HepG2 (cell line): Measurements from ENCODE around the gene ACAD11. TPM values are rescaled to one million over a fixed set of nuclear protein-coding genes. Genes with fewer than 3 reads are reported as not detected.

Experiments
- AHDC1 ChIP-seq: sonication (generic); formaldehyde crosslinking; IDR thresholded peaks from 2 replicates; pipeline ENCODE4 v1.5.1; 2020; ENCODE audit warnings: mild to moderate bottlenecking, missing genetic modification reagents, borderline replicate concordance
- BRD4 ChIP-seq: sonication (generic); formaldehyde crosslinking; IDR thresholded peaks from 2 replicates; pipeline ENCODE4 v1.4.0; 2020; ENCODE audit warnings: missing genetic modification reagents
- DMAP1 ChIP-seq: IDR thresholded peaks from 2 replicates; pipeline ENCODE4 v1.6.1; 2016
- EED ChIP-seq: sonication (generic); formaldehyde crosslinking; IDR thresholded peaks from 2 replicates; pipeline ENCODE4 v1.5.0; 2020; ENCODE audit warnings: mild to moderate bottlenecking, missing genetic modification reagents
- HNRNPUL1 ChIP-seq: fragments of 200-400 bp; formaldehyde crosslinking; IDR thresholded peaks from 2 replicates; pipeline ENCODE4 v1.6.1; 2017; ENCODE audit warnings: low read depth, mild to moderate bottlenecking, low read length, moderate library complexity
- HOMEZ ChIP-seq: IDR thresholded peaks from 2 replicates; pipeline ENCODE4 v1.6.1; 2016; ENCODE audit warnings: low read depth
- MTF1 ChIP-seq: sonication (generic); formaldehyde crosslinking; IDR thresholded peaks from 2 replicates; pipeline ENCODE4 v1.5.0; 2020; ENCODE audit warnings: missing genetic modification reagents
- PBX3 ChIP-seq: sonication (generic); formaldehyde crosslinking; IDR thresholded peaks from 2 replicates; pipeline ENCODE4 v1.8.1; 2023; ENCODE audit warnings: missing genetic modification reagents, inconsistent platforms, borderline replicate concordance
- PHF20 ChIP-seq: sonication (generic); formaldehyde crosslinking; IDR thresholded peaks from 2 replicates; pipeline ENCODE4 v1.5.0; 2020; ENCODE audit warnings: mild to moderate bottlenecking, missing genetic modification reagents
- PPARG ChIP-seq: conservative IDR thresholded peaks from 2 replicates; pipeline ENCODE4 v1.6.1; 2016; ENCODE audit warnings: missing biosample characterization, missing genetic modification reagents
- RBM22 ChIP-seq: fragments of 200-400 bp; formaldehyde crosslinking; optimal IDR thresholded peaks from 2 replicates; pipeline ENCODE3; 2017; ENCODE audit warnings: mild to moderate bottlenecking, low read length, moderate library complexity
- SYNCRIP ChIP-seq: fragments of 200-400 bp; formaldehyde crosslinking; IDR thresholded peaks from 2 replicates; pipeline ENCODE4 v1.6.1; 2018; ENCODE audit warnings: mild to moderate bottlenecking, low read depth, low read length; ENCODE audit not compliant: insufficient read depth
- TFDP2 ChIP-seq: sonication (generic); formaldehyde crosslinking; IDR thresholded peaks from 2 replicates; pipeline ENCODE4 v1.4.0; 2020; ENCODE audit warnings: missing genetic modification reagents
- XBP1 ChIP-seq: sonication (generic); formaldehyde crosslinking; IDR thresholded peaks from 2 replicates; pipeline ENCODE4 v1.5.0; 2020; ENCODE audit warnings: missing genetic modification reagents
- ZNF224 ChIP-seq: sonication (generic); formaldehyde crosslinking; IDR thresholded peaks from 2 replicates; pipeline ENCODE4 v1.5.0; 2020; ENCODE audit warnings: mild to moderate bottlenecking, missing genetic modification reagents
- ZNF276 ChIP-seq: sonication (generic); formaldehyde crosslinking; IDR thresholded peaks from 2 replicates; pipeline ENCODE4 v1.4.0; 2020; ENCODE audit warnings: mild to moderate bottlenecking, low read depth, missing genetic modification reagents
- ZNF713 ChIP-seq: sonication (generic); formaldehyde crosslinking; IDR thresholded peaks from 2 replicates; pipeline ENCODE4 v1.4.0; 2020; ENCODE audit warnings: mild to moderate bottlenecking, missing genetic modification reagents
- ZNF761 ChIP-seq: sonication (generic); formaldehyde crosslinking; conservative IDR thresholded peaks from 2 replicates; pipeline ENCODE4 v1.4.0; 2020; ENCODE audit warnings: mild to moderate bottlenecking, missing genetic modification reagents
- polyA plus RNA-seq, 8 experiments: library from polyadenylated mRNA; depleted of rRNA in 3 of 8; stranded (reverse) in 7 of 8; unstranded in 1 of 8; fragments of >200 nt; fragmentation: Illumina TruSeq in 4 of 8; extraction: Trizol in 4 of 8; gene quantifications; 2 replicates each; pipeline versions ENCODE4 v1.2.1 to v1.2.3, GENCODE V29; 2011 to 2016; ENCODE audit warnings: low read depth in 4 of 8, missing spikeins in 1 of 8, mixed read lengths in 1 of 8; ENCODE audit not compliant: insufficient read depth in 1 of 8
- total RNA-seq, 5 experiments: library from RNA; depleted of rRNA; stranded (reverse); fragments of >200 nt; fragmentation: Illumina TruSeq; extraction: Trizol; gene quantifications; 2 replicates each; pipeline ENCODE4 v1.2.3, GENCODE V29; 2016; ENCODE audit warnings: low read depth in 1 of 5

Gene ACAD11
- total and polyA plus RNA-seq, 2 of the 13 experiments (the other 11 are each of a cell fraction or from before 2014, with no cell fraction given) = 30.6 to 56.9 TPM

GRCh38 chr3:132660052-132660810, 622 bp upstream of the ACAD11 start, which contains the start of gene UBA5 (continued):
- TF ChIP-seq DMAP1 (CRISPR knock-in tag) = peak; percentile 83; the same call in 1 of the 2 replicates
- TF ChIP-seq HOMEZ (CRISPR knock-in tag) = no peak
- TF ChIP-seq AHDC1 = no peak
- peak; percentile 78 for TF ChIP-seq PHF20 (CRISPR knock-in tag)
- TF ChIP-seq HNRNPUL1 = no peak
- TF ChIP-seq ZNF713 = no peak
- TF ChIP-seq MTF1 (CRISPR knock-in tag) = no peak
- no peak; the same call in 1 of the 2 replicates for TF ChIP-seq ZNF224 (CRISPR knock-in tag)
- TF ChIP-seq ZNF761 (CRISPR knock-in tag) = peak; percentile 53; the same call in 1 of the 2 replicates
- no peak for TF ChIP-seq RBM22
- no peak; the same call in 1 of the 2 replicates for TF ChIP-seq PPARG (CRISPR knock-in tag)
- peak; percentile 18; the same call in 1 of the 2 replicates for TF ChIP-seq ZNF276 (CRISPR knock-in tag)
- TF ChIP-seq SYNCRIP = no peak
- no peak for TF ChIP-seq XBP1
- TF ChIP-seq PBX3 (CRISPR knock-in tag) = no peak
- TF ChIP-seq BRD4 (CRISPR knock-in tag) = peak; percentile 82
- peak; percentile 13; the same call in 1 of the 2 replicates for TF ChIP-seq TFDP2 (CRISPR knock-in tag)
- no peak for TF ChIP-seq EED (CRISPR knock-in tag)
